GM18867 (cell line): ENCODE measurements around the gene KCNJ1.

Experiments
- ATAC-seq: cut with Tn5 transposase; IDR thresholded peaks from one replicate; pipeline ENCODE4 v1.9.1; 2021; ENCODE audit warnings: mild to moderate bottlenecking, moderate library complexity; ENCODE audit not compliant: unreplicated experiment

Gene KCNJ1

DNA sequence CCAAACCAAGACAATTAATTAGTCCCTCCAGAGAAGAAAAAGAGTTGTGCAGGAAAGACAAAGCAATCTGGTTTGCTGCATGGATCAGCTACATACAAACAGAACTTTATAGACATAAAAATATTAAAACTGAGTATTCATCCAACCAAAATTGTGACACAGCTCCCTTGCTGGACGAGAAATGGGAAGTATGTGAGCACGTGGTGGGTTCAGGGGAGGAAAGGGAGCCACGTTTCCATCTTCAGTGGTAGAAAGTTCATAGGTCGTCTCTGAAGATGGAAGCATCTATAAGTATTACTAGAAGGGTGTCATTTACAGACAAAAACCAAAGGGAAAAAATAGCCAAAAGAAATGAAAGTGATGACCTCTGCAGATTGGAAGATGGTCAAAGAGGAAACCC is 17.0 kb upstream of the KCNJ1 start:
- ATAC-seq, result no peak

DNA sequence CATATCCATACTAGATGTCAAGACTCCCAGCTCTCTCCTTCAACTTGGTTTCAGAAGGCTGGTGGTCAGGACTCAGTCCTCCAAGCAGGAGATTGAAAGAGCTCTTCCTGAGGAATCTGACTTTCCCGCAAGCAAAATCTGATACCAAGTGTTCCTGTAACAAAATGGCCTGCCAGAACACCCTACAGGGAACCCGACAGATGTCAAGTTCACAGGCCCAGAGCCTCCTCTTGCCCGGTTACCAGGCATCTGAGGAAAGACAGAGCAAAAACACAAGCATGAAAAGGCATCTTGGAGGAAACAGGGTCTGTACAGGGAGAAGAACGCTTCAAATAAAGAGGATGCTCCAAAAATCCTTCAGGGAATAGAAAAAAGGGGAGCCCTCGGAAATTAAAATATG is 15.4 kb upstream of the KCNJ1 start:
- ATAC-seq, result no peak

- no peak for ATAC-seq
Observed at GRCh38 chr11:128881221-128881620, 14.1 kb upstream of the KCNJ1 start.

GRCh38 chr11:128879817-128880216 is 12.7 kb upstream of the KCNJ1 start:
- no peak for ATAC-seq

DNA sequence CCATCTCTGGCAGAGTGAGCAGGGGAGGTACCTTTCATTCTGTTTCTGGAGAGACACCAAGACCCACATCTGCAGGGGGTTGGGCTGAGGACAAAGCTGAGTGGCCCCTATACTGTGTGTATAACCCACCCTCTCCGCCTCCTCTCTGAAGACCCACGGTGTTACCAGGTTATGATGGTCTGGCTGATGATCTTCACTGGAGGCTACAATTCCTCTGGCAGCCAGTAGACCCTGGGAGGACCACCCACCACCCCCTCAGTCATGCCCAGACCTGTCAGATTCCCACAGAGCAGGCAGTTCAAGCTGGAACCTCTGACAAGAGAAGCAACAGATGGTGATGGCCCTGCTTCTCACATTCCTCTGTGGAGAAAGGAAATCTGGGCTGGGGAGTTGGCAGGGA is 11.4 kb upstream of the KCNJ1 start:
- ATAC-seq, result no peak

GRCh38 chr11:128877726-128878125 is 10.6 kb upstream of the KCNJ1 start:
- no peak for ATAC-seq

DNA sequence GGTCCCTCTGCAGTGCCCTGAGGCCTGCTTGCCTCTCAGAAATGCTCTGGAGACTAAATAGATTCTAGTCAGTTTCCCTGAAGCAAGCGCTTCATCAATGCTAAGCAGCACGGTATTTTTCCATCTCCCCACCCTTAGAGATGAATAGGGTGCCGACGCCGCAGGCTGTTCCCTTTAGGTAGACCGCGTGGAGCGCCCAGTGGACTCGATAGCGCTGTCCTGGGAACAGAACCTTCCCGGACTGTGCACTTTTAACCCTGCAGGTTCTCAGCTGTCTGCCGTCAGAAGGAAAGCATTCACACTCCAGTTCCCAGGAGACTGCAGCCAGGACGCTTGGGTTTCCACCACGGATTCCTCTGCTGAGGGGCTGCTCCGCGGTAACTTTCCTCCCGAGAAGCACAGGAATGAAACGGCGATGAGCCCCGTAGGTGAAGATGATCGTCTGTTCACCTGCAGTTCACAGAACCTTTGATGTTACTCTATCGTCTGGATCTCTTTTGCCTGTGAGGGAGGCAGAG is 9.1 kb upstream of the KCNJ1 start:
- no peak for ATAC-seq

DNA sequence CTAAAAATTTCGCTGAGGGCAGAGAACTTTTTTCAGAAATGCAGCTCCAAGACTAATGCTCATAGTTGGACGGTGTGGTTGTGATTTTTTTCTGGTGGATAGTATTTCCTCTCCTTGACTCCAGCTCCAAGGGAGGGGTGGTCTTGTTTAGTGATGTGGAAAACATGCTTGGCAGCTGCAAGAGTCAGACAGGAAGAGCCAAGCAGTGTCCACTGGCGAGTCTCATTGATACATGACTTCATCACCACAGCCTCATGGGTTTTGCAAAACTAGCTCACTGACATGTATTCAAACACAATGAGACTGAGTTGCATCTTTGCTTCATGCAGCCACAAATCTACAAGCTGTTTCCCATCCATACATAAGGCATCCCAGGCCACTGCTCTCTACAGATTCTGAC is 7.3 kb upstream of the KCNJ1 start:
- no peak for ATAC-seq

DNA sequence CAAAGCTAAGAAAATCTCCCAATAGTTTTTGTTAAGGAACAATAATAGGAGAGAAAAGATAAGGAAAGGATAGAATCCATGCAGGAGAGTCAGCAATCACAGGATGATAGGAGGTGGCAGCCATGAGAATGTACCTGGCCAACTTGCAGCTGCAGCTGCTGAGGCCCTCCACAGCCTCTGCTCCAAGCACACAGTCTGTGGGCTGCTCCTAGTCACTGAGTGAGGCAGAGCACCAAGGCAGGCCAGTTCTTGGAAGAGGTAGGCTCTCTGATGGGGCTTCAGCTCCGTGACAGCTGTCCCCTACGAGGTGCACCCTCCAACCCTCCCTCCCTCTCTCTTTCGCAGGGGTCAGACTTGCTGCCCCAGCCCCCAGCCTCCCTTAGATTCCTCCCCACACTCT is 5.5 kb upstream of the KCNJ1 start:
- no peak for ATAC-seq

GRCh38 chr11:128872094-128872493 is 5.0 kb upstream of the KCNJ1 start:
- no peak for ATAC-seq

- no peak for ATAC-seq
Observed at GRCh38 chr11:128871168-128871610, 4.1 kb upstream of the KCNJ1 start.

DNA sequence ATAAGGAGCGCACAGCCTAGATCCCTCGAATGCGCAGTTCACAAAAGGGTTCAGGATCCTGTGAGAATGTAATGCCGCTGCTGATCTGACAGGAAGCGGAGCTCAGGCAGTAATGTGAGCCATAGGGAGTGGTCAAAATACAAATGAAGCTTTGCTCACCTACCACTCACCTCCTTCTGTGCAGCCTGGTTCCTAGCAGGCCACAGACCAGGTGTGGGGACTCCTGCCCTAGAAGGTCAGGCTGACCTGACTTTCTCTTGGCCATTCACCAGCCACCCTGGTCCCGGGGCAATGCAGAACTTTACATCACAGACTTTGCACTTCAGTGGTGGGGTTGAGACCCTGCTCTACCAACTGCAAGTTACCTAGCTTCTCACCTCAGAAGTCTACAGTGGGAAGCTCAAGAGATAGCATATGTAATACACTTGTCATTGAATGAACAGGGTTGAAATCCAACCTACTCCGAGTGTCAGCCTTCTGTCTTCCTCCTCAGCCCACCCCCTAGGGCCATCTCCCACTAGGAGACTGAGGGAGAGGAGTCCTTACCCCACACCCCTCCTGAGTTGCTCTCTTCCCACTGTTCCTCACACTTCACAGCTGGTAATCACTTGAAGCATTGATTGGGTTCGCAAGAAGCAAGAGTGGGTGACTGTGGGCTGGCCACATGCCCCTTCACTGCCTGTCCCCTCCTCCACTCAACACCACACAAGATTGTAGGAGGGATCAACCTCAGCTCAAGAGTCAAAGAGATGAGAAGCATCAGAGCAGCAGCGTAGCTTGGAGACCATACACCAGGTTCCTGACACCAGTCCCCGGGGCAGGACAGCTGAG is 2.0 kb upstream of the KCNJ1 start:
- ATAC-seq, result no peak

- ATAC-seq, result no peak
Observed at GRCh38 chr11:128865490-128865889, 1.6 kb downstream of the KCNJ1 start.

DNA sequence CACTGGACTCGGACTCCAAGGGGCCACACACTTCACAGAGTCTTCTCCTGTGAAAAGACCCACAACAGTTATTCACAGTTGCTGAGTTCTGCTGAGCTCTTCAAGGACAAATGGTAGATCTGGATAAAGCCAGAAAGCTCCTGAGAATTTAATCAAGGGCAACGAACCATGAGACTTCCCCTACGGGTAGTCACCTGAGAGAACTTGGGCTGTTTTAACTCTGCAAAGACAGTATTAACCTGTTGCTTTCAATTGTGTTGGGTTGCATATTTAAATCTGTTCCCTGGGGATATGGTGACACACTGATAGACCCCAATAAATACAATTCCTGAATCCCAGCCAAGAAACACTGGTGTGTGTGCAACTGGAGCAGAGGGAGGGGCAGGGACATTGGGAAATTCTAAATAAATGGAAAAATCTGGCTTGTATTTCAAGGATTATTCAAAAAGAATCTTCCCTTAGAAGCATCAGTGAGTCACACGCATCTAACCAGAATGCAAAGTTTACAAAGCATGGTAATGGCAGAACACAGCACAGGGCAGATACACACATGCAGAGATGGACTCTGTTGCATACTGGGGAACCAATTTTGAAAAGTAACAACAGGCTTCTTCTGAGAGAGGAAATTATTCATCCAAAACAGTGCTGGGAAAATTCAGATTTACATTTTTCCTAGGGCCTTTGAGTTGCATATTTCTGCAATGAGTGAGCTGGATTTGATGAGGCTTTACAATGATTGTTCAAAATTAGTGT is 4.0 kb downstream of the KCNJ1 start:
- no peak for ATAC-seq

DNA sequence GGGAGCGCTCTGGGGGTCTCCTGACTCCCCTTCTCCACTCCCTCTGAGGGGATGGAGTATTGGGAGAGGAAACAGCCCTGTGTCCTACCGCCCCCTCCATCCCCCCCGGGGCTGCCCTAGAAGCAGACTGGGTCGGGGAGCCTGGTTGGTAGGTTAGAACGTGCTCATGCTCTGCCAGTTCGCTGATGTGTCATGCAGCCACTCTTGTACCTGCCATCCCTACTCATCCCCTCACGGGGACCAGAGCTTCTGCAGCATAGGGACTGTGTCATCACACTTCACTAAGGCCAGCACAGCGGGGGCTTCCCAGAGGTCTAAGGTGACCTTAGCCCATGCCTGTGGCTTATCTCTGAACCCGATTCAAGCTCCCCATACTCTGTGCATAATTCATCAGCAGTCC is 4.7 kb downstream of the KCNJ1 start:
- ATAC-seq, result no peak

DNA sequence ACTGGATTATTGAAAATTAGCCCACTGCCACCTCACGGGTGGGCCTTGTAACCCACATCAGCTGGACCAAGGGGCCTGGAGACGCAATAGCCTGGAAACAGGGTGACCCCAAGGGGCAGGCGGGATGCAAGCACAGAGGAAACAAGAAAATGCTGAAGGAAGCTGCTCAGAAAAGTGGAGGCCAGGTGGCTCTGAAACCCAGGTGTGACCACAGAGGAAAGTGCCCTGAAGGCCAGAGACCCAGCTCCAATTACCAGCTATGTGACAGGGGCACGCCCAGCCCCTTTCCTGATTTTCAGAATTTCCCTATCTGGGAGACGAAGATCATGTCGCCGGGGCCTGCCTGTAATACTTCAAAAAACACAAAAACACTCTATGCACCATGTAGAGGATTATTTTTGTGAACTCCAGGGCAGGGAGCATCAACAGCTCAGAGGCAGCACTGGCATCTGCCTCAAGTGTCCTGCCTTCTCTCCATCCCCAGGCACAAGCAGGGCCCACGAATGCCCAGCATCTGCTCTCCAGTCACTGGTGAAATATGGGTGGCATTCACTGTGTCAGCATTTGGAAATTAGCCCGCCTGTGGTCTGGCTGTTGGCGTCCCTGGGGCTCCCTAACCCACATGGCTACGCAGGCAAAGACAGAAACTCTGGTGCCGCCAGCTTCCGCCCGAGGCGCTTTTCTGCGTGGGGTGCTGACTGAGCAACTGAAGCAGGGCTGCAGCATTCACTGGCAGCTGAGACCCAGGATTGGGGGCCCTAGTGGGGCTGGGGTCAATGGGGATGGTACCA is 6.3 kb downstream of the KCNJ1 start:
- no peak for ATAC-seq

DNA sequence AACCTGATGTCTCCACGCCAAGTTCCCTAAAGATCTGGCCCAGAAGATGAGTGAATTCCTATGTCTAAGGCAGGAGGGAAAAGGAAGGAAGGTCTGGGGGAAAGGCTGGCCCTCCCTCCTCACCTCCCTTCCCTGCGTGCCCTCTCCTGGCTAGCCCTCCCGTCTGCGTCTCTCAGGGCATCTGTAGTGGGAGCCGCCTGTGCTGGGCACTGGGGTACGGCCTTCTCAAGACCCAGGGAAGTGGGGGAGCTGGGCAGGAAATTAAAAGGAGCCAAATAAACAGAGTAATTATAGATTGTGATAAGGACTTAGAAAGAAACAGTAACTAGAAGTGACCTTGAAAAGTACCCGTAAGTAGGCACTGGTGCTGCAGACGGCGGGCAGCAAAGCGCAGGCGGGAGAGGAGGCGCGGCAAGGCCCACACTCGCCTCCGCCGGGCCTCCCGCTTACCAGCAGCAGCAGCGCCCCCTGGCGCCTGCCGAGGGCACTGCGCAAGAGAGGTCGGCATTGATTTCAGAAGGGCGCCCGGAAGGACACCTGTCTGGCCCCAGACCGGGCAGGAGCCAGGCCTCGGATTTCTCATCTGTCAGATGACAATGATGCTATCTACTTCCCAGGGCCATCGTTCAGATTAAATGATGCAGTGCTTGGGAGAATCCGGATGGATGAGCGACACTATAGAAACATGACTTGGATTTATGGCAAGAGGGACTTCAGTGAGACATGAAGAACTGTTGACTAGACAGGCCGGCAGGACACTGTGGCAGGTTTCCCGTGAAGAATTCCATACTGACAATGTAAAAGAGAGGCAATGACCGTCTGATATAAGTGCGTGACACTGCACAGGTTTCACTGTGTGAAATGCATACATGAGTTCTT is 7.3 kb downstream of the KCNJ1 start:
- ATAC-seq, result peak; percentile 94

DNA sequence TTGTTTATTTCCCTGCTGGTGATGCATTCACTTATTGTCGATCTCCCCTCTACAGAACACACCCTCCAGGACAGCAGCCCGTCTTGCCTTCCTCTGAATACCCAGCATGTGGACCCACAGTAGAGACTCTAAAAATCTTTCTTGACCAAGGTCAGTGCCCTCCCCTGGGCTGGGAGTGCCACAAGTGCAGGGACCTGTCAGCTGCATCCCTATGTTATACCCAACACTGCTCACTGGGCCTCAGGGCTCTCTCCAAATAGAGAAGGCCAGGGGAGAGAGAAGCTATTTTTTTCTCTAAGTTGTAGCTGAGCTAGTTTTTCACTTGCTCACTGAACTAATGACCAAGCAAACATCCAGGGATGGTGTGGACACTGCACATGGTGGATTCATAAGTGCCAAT is 9.8 kb downstream of the KCNJ1 start:
- no peak for ATAC-seq

GRCh38 chr11:128856241-128856640 is 10.9 kb downstream of the KCNJ1 start:
- ATAC-seq, result no peak

- ATAC-seq, result no peak
Observed at GRCh38 chr11:128854841-128855240, 12.3 kb downstream of the KCNJ1 start.
